ENCODE measurements around the gene FRMD8. TPM values are rescaled to one million over a fixed set of nuclear protein-coding genes. Genes with fewer than 3 reads are reported as not detected.

Gene FRMD8
- total RNA-seq, 1 experiment from 2014 or later, result 22.7 TPM

GRCh38 chr11:65363770-65364169 lies 22.7 kb upstream of the FRMD8 start:
- Histone ChIP-seq H3K27me3 (ENCODE audit: insufficient read depth, low read length) (no peaks in the 10 kb centered on the region; the same call in 1 of the 2 replicates), H2BK120ac (ENCODE audit: low read depth, low read length, poor library complexity, severe bottlenecking) (no peak overlapping the region), H2AFZ (ENCODE audit: low read length) (no peak overlapping the region), H2BK5ac (ENCODE audit: insufficient read length, low read length) (no peak overlapping the region), H3K9me3 (ENCODE audit: control insufficient read depth, low read depth, low read length) (no peaks in the 10 kb centered on the region), H4K8ac (replicated peaks; ENCODE audit: insufficient read length, low read depth, low read length) (no peak overlapping the region), H2AK5ac (ENCODE audit: insufficient read length, low read length) (no peak overlapping the region), H3K18ac (ENCODE audit: insufficient read length, low read depth, low read length) (no peak overlapping the region), H2BK20ac (ENCODE audit: low read depth, low read length, poor library complexity, severe bottlenecking) (no peak overlapping the region), H2BK15ac (ENCODE audit: low read depth, low read length) (no peak overlapping the region), H3K4me2 (ENCODE audit: insufficient read depth, insufficient read length, low read length) (no peak overlapping the region), H4K5ac (ENCODE audit: insufficient read length, low read depth, low read length) (no peak overlapping the region), H3K23ac (ENCODE audit: insufficient read length, low read depth, low read length) (no peak overlapping the region), H4K91ac (ENCODE audit: insufficient read length, low read depth, low read length) (no peak overlapping the region), H3K4ac (ENCODE audit: low read depth, low read length) (no peak overlapping the region), H3T11ph (ENCODE audit: low read length) (no peak overlapping the region), H3K14ac (ENCODE audit: insufficient read depth, low read length) (no peak overlapping the region), H4K20me1 (ENCODE audit: control insufficient read depth, insufficient read depth, insufficient read length) (no peaks in the 10 kb centered on the region), H3K9ac (ENCODE audit: extremely low read depth, insufficient read length, low read length) (no peak overlapping the region), H3K79me2 (ENCODE audit: insufficient read depth, low read length) (no peaks in the 10 kb centered on the region), H2BK12ac (ENCODE audit: insufficient read length, low read depth, low read length) (no peak overlapping the region), H3K56ac (ENCODE audit: insufficient read length, low read depth, low read length) (no peak overlapping the region), H3K79me1 (ENCODE audit: insufficient read depth, low read depth, low read length, poor library complexity, severe bottlenecking) (no peaks in the 10 kb centered on the region), H3K4me1 (ENCODE audit: insufficient read depth, low read length) (no peaks in the 10 kb centered on the region), H3K27ac (ENCODE audit: insufficient read length, low read depth, low read length) (no peak overlapping the region), H3K23me2 (ENCODE audit: insufficient read length, low read depth, low read length, poor library complexity, severe bottlenecking) (no peaks in the 10 kb centered on the region)
- no CpG with 5 or more reads among the region's 3 CpGs for whole genome bisulfite sequencing (ENCODE audit: extremely low coverage, insufficient read length, low lambda C conversion rate)
- H3K4me3 Mint-ChIP-seq, result no peak overlapping the region
- DNase-seq, result no peak
- peaks cover 7% of the 10 kb centered on the region in 2 experiments for H3K4me1 Mint-ChIP-seq
- no peaks in the 10 kb centered on the region for H3K36me3 Mint-ChIP-seq (ENCODE audit: insufficient read depth in 1 of 3, low read depth in 3 of 3)
- H3K9me3 Mint-ChIP-seq, result no peaks in the 10 kb centered on the region
- TF ChIP-seq, protein P1, sequence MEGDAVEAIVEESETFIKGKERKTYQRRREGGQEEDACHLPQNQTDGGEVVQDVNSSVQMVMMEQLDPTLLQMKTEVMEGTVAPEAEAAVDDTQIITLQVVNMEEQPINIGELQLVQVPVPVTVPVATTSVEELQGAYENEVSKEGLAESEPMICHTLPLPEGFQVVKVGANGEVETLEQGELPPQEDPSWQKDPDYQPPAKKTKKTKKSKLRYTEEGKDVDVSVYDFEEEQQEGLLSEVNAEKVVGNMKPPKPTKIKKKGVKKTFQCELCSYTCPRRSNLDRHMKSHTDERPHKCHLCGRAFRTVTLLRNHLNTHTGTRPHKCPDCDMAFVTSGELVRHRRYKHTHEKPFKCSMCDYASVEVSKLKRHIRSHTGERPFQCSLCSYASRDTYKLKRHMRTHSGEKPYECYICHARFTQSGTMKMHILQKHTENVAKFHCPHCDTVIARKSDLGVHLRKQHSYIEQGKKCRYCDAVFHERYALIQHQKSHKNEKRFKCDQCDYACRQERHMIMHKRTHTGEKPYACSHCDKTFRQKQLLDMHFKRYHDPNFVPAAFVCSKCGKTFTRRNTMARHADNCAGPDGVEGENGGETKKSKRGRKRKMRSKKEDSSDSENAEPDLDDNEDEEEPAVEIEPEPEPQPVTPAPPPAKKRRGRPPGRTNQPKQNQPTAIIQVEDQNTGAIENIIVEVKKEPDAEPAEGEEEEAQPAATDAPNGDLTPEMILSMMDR (conservative IDR thresholded peaks at IDR 0.05), result no peak
- H3K27me3 Mint-ChIP-seq (ENCODE audit: low read depth), result peaks cover 1% of the 10 kb centered on the region
- no peak overlapping the region for H3K27ac Mint-ChIP-seq

All from H9 (cell line).